ENCODE measurements around the gene KIAA0825.
A peak's percentile ranks its signal among the peaks of the same experiment; 100 is the strongest.

The KIAA0825 gene

DNA sequence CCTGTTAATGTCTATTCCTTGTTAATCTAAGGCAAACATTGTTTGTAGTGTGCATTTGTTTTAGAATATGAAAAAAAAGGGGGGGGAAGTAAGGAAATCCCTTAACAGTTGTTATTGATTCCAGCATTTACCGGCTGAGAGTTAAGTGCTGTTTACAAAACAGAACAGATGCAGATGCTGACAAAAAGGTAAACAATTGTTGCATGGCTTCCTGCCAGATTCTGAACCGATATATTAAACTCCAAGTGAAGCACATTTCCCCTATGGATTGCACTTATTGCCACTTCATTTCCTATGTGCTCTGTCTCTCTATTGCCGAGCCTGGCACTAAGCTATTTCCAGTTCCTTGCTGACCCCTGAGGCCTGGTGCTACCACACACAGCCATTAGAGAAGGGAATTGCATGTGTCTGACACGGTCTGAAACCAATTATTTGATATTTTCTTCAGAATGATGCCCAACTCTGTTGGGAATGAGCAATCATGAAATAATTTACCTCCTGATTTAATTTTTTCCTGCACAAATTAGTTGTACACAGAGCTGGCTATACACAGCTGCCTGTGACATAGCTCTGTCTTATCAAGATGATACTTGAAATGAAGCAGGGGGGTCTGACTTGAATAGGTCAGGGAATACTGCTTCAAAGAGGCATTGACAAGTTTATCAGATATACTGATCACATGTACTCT, 109.8 kb downstream of the KIAA0825 start:
- DNase-seq = no peak

DNA sequence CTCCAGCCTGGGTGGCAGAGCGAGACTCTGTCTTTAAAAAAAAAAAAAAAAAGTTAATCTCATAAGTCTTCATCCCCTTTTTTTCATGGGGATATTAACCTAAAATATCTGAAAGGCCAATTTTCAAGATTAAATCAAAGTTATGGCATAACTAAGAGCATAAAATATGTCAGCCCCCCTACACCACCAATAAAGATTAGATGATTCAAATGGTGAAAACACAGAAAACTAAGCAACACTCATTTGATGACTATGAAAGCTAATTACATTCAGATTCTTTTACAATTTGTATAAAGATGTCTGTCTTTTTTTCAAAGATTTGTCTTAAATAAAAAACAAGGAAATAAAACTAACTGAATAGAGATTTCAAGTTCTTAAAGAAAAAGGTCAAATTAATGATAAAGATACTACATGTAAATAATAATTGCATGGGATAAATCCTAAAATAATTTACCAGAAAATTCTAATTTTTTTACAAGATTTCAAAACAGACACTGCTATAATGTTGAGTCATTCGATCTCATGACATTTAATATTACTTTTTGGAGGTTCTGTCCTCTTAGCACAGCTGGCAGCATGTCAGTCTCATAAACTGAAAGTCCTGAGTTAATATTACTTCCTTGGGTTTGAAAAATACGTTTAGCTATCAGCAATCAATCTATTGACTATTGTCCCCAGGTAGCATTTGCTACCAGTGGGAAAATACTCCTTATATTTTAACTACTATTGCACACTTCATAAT, 112.9 kb downstream of the KIAA0825 start:
- DNase-seq = no peak

DNA sequence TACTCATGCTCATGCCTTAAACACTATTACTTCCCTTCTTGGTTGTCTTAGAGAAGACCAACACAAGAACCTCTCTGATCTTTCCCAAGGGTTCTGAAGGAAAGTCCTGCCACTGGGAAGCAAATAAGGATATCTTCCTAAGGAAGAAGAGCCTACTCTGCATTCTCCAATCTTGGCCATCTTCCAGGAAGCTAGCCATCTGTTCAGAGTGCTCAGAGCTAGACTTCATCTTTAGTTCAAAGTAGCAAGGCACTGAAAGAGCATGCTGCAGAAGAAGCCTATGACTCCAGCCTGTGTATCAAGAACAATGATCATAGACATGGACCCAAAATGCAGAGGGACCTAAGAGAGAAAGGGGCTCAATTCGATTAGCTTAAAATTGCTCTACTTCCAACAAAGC, 114.7 kb downstream of the KIAA0825 start:
- no peak for DNase-seq

DNA sequence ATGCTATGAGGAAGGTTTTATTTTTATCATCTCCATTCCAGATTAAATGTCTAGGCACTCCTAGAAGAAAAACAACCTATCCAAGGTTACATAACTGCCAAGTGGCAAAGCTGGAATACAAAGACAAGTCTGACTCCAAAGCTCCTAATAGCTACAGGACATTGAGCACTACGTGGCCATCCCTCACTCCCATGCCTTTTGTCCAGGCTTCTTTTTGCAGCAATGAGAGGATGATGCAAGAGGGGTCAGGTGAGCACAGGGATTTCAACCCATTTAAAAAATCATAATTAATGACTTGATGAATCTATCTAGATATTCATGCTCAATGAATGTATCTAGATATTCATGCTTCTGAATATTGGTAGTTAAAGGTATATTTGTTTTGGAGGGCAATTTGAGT, 117.0 kb downstream of the KIAA0825 start:
- no peak for DNase-seq

DNA sequence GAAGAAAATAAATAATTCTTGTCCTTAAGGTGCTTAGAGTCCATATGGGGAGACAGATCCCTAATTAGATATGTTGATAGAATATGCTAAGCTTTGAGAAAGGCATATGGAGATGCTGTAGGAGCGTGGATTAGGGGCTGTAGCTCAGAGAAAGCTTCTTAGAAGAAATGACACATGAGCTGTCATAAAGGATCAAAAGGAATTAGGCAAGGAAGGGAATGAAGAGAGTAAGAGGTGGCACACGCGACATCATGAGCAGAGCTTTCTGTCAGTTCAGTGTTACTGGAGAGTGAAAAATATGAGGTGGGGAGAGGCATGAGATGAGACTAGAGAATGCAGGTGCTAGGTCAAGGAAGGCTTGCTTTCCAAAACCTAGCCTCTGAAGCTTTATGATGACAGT, 118.6 kb downstream of the KIAA0825 start:
- DNase-seq = no peak

DNA sequence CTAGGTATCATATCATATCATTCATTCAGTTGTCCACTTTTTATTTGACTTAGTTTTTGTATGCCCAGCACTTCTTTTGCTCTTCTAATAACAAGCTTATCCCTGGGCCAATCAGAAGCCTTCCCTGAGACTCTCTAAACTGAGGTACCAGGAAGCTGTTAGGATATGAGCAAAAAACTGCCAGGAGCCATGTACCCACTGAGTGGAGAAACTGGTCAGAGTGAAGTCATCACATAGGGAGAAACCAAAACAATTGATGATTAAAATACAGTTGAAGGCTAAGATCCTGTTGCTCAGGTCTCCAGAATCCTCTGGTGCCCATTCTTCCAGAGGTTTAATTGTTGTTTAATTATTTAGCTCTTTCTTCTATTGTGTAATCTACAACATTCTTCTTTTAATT, 120.2 kb downstream of the KIAA0825 start:
- DNase-seq = no peak

DNA sequence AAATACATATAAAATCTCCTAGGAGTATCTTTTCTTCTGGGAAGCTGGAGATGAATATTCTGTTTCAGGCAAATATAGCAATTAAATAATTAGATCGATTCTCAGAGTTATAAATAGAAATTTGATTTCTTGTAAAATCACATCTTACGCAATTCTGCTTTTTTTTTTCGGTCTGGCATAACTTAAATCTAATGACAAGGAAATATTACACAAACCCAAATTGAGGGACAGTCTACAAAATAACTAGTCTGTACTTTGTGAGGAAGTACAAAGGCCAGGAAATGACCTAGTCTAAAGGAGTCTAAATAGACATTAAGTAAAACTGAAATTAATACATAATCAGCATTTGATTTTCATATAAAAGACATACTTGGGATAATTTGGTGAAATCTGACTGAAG, 133.3 kb downstream of the KIAA0825 start:
- peak; percentile 36 to 51 for DNase-seq

DNA sequence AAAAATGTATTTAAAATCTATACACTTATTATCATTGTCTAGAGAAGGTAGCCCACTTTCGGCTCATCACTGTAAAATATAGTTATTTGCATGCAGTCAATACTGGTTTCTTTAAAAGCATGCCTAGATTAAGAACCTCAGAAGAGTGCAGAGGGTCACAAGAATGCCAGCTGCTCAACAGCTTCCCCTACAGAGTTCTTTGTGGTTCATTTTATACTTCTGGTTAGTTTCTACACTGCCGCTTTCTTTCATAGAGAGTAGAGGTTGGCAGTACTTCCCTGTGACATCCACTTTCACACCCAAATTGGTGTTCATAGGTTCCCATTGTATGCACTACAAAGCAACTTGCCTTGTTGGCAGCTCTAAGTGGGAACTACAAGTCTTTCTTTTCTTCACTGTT, 137.3 kb downstream of the KIAA0825 start:
- no peak for DNase-seq

DNA sequence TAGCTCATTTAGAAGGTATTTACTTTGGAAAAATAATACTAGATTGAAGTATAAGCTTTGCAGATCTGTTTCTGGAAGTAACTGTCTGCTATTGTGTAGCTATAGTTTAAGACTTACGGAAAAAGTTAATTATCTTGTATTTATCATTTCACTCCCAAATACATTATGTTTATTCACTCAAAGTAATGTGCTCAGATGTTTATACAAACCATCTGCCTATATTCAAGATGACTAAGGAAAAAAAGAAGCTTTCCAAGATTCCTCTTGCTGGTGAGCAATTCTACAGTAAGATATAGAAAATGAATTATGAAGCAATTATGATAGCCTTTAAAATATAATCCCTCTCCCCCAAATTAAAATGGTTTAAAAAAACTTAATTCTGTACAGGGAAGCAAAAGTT, 137.9 kb downstream of the KIAA0825 start:
- DNase-seq = no peak

DNA sequence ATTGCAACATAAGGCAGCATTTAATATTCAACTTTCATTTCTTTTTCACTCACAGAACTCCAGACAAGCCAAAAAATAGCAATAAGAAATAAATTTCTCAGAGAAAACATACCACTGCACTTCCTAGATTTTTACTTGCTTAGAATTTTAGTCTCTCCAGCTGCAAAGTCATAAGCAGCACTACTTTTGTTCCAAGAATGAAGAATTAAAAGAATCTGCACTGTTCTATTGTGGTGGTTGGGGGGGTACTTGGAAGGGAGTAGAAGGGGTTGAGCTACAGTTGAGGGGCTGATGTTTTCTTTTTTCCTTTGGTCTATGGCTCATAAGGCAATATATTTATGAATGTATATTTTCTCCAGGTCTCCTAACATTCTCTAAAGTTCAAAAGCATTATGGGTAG, 144.5 kb downstream of the KIAA0825 start:
- DNase-seq = no peak

DNA sequence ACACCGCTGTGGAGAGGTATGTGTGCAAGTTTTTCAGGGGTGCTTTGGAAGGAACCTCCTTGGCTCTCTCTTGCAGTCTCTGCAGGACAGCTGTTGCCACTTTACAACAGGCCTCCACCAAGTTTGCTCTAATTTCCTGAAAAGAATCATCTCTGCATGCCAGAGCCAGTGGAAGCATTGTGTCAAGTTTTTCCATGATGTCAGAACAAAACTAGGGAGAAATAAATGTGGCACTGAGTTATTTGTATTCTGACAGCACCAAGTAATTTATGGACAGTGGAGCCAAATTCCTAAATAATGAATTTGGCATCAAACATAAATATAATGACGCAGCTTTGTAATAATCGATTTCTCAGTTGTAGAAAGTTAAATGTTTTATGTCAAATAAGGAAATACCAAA, 146.9 kb downstream of the KIAA0825 start:
- DNase-seq = no peak

DNA sequence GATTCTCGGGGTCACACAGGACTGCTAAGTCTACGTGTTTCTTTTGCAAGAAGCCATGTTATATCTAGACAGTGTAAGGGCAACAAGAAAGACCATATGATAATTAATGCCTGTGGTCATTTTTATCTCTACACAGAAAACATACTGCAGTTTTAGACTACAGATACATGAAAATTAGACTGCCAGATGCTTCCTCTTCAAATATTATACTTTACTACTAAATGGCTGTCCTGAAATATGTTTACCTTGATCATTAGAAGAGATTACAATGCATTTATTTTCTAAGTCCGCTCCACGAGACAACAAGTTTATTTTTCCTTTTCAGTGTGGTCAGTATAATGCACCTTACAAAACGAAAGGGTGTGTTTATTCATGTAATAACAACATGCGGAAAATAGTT, 147.6 kb downstream of the KIAA0825 start:
- no peak for DNase-seq

DNA sequence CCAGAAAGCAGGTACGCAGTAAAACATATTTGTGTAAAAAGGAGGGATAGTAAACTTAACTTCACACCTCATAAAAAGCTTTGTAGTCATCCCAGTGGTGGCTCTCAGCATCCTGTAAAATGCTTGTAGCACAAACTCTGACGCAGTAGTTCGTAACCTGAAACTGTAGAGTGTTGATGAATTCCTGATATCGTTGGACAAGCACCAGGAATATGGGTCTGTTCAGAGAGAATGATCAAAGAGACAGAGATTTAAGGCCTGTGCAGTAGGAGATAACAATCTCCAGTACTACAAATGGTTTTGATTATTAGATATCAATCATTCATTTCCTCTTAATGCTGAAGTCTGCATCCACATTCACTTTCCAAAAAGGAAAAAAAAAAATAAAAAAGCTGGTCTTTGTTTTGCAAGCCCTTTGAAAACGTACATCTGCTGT, 148.5 kb downstream of the KIAA0825 start:
- no peak for DNase-seq

DNA sequence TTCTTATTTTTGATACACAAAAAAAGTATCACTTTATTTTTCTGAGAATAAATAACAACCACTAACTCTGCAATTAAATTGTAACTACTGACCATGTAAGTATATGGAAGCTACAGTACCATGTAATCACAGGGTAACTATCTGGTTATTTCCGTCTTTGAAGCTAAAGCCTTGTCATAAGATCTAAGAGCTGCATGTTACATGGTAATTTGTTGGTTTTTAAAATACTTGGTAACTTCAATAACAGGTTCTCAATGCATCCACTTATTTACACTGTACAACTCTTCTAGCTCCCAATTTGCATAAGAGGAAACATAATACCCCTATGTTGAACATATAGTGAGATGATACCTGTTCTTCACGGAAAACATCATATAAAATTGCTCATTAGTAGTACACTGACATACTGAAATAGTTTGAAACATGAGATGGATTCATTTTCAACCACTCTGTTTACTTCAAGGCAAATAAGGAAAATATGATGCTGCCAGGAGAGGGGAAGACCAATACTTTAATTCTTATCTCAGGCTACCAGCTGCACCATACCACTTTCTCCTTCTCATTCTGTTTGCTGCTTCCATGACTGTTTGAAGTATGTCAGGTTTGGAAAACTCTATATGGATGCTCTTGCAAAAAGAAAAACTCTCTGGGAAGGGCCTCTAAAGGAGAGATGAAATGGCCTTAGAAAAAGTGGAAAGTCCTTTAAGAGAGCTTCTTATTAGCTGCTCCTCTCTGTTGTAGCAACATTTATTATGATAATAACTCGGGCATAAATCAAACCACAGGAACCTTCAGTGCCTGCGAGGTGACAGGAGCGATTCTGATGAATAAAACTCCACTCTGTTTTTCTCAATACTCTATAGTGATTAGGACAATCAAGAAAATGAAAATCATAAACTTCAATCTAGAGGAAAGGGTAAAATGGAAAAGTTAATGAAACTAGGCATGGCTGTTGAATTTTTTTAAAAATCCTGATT, 150.2 kb downstream of the KIAA0825 start:
- no peak for DNase-seq

DNA sequence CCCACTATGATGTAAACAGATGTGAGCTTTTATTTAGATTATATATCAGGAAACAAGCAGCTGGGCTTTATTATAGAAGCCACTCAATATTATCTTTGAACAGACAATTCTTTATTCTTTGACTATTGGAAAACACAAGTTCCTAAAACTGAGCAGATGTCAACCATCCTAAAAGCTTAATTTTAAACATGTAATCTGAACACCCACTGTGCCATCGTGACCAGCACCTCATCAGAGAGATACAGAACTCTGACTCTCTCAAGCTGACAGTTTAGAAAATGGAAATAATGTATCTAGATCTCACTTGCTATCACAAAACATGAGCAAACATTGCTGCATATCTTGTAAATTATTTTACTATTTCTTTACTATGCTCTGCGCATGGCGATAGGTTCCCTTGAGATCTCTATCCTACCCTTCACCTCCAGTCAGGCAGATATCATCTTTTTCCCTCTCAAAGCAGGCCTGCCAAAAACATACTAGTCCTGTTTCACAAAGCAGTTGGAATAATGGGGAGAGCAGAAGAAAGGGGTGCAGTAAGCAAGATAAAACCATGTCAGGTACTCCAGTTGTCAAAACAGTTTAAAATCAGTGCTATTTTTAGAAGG, 151.0 kb downstream of the KIAA0825 start:
- DNase-seq = no peak

DNA sequence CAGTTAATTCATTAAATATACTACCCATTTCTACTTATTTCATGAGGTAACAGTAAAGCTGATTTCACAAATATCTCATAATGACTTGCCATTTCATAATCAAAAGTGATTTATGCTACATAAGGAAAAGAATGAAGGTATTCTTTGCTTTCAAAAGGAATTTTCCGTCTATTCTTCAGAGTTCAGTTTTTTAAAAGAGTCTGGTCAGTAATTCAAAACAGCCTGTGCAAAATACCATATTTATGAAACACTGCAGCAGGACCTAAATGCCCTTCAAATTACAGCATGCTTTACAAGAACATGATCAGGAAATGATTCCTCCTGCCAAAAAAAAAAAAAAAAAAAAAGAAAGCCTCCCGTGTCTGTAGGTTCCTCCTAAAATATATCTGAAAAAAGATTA, 154.7 kb downstream of the KIAA0825 start:
- DNase-seq = no peak

DNA sequence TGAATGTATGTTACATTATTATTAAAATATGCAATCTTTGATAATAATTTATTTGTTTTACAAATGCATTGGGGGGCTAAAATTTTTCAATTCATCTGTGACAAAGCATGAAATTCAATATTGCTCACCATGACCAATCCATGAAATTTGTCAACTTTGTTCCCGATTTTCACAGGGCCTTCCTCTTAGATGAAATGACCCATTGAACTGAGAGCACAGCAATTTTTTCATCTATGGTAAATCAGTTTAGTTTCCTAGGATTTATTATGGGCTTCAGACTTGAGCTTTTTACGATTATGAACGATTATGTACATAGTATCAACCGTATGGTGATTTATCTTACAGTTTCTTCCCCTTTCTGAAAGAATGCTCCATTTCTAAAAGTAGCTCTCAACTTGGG, 157.3 kb downstream of the KIAA0825 start:
- DNase-seq = no peak

DNA sequence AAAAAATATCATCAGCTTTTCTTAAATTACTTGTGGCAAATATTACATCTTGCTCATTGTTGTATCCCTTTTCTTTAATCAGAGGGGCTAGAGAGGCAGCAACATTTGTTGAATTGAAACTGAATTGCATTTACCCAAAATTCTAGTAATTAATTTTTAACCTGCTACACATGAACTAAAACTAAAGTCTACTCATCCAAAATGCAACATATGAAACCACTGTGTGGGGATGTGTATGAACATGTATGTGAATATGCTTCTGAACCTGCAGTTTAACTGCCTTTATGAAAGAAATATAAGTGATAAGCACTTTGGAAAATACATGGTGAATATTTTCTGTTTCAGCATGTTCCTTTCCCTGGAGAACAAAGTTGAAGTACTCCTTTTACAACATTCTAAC, 158.5 kb downstream of the KIAA0825 start:
- no peak for DNase-seq

DNA sequence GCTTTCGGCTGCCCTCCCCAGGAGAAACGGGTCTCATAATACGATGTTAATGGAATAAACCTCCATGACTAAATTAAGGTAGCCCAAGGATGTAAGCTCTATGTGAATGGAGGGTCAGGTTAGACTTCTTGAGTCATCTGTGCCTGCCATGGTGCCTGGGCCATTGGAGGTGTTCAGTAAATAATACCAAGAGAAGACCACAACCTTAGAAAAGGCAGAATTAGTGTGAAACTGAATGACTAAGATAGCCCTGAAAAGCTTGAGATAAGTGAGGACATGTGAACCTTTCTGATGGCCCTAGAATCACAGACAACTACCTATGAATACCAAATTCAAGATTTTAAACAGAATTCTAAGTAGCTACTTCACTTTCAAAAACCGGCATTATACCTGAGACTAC, 160.6 kb downstream of the KIAA0825 start:
- no peak for DNase-seq

DNA sequence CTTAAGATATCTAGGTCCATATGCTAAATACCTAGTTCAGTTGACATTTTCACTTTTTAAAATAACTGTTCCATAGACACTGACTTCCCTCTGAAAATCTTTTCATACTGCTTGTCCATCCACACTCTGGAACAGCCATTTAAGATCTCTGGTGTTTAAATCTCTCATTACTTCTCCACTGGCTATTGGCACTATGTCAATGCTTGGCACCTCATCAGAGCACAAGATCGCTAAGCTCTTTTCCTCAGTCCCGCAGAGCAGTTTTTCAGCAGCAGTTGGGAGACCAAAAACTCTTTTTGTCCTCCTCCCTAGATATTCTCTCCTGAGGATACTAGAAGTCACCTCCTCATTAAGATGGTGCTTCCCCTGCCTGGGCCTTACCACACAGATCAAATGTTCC, 172.7 kb downstream of the KIAA0825 start:
- no peak for DNase-seq

DNA sequence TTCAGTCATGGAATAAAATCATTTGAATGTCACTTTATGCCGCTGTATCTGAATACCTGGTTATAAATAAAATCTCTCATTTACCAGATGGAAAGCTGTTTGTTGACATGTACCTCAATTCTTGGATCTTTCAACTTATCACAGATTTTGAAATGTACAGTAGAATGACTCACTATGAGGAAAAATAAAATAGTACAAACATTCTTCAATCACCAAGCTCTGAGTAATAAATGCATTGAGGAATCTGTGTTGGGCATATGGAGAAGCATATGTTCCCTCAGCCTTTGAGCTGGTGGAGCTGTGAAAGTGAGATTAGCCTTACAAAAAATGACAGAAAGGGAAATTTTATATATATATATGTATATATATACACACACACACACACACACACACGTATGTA, 175.4 kb downstream of the KIAA0825 start:
- DNase-seq = no peak

DNA sequence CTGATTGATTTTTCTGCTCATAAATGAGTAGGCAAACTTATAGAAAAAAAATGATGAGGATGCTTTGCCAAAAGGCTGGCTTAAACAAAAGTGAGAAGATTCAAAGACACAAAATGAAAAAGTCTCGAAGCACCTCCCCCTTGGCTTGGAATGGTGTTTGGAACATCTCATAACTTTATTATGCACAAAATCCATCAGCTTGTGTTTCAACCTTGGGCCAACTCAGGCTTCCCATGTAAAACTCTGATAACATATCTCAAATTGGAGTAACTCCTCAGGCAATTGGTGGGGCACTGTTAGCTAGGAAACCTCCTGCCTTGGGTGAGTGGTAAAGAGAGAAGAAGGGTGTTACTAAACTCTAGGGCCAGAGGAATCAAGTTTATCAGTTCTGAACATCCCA, 176.3 kb downstream of the KIAA0825 start:
- no peak for DNase-seq

DNA sequence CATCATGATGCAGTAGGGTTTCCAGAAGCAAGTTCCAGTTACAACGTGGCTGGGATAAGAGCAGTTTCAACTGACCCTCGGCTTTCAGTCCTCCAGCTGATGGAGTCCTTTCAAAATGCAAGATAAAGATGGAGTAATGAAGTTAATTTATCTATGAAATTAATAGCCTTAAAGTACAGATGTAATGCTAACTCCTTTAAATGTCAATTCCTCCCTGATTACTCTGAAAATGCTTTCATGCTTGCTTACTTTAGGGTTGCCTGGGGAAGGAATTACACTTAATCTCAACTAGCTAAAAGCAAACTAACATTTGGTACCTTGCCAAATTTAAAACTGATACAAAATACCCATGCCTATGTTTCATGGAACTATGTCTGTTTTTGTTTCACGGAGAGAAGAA, 178.4 kb downstream of the KIAA0825 start:
- DNase-seq = no peak
